Measurements from ENCODE around the gene RNF149.

Gene RNF149

GRCh38 chr2:101296371-101296770 is 12.1 kb downstream of the RNF149 start:
- H2BK15ac ChIP-seq (ENCODE audit: low read depth, poor library complexity, severe bottlenecking): no peak overlapping the region

GRCh38 chr2:101295895-101296294 is 12.6 kb downstream of the RNF149 start:
- Histone ChIP-seq H2AK5ac (ENCODE audit: low read length, severe bottlenecking) (no peak overlapping the region), H2BK15ac (ENCODE audit: low read depth, poor library complexity, severe bottlenecking) (no peak overlapping the region), H3K9me3 (ENCODE audit: control insufficient read depth, low read length) (no peaks in the 10 kb centered on the region), H2BK120ac (ENCODE audit: low read depth, low read length) (no peak overlapping the region), H3K9ac (ENCODE audit: low read length) (peak overlapping the region; percentile 49), H3K23ac (ENCODE audit: low read length in 2 of 2) (no peak overlapping the region), H2AFZ (ENCODE audit: low read depth, low read length) (no peak overlapping the region), H3K4me2 (ENCODE audit: low read length, poor library complexity, severe bottlenecking) (no peak overlapping the region), H4K8ac (ENCODE audit: low read length) (no peak overlapping the region), H3K18ac (ENCODE audit: low read depth in 1 of 2, low read length in 2 of 2) (no peak overlapping the region), H3K27ac (ENCODE audit: low read length, poor library complexity, severe bottlenecking) (no peak overlapping the region), H3K4ac (ENCODE audit: low read depth in 1 of 2, low read length in 2 of 2) (no peak overlapping the region), H3K4me1 (ENCODE audit: control insufficient read depth, insufficient read depth, low read depth, low read length) (peaks cover 3% of the 10 kb centered on the region), H2BK5ac (ENCODE audit: low read depth, low read length, poor library complexity, severe bottlenecking) (no peak overlapping the region), H3K27me3 (ENCODE audit: control insufficient read depth in 1 of 2, insufficient read depth in 1 of 2, low read length in 2 of 2) (no peaks in the 10 kb centered on the region), H3K14ac (ENCODE audit: low read length in 2 of 2) (no peak overlapping the region), H3K36me3 (ENCODE audit: control insufficient read depth in 1 of 2, insufficient read depth in 2 of 2, low read depth in 1 of 2, low read length in 2 of 2) (peaks cover 2 to 39% of the 10 kb centered on the region in 2 experiments), H2BK12ac (ENCODE audit: low read length in 2 of 2) (no peak overlapping the region), H4K91ac (ENCODE audit: low read length) (no peak overlapping the region), H3K4me3 (ENCODE audit: insufficient read depth in 1 of 2, low read depth in 1 of 2, low read length in 2 of 2) (no peak overlapping the region), H3K79me1 (replicated peaks; ENCODE audit: low read length, poor library complexity, severe bottlenecking) (peaks cover 9% of the 10 kb centered on the region)
- peak; percentile 47 for DNase-seq
- 81% methylated on average over 1 of the region's 2 CpGs for WGBS

More at GRCh38 chr2:101296371-101296770, 12.1 kb downstream of the RNF149 start:
- Histone ChIP-seq H3K4me3 (ENCODE audit: insufficient read depth in 1 of 2, low read depth in 1 of 2, low read length in 2 of 2) (no peak overlapping the region), H3K23ac (ENCODE audit: low read length in 2 of 2) (no peak overlapping the region), H3K4me1 (ENCODE audit: control insufficient read depth, insufficient read depth, low read depth, low read length) (peaks cover 3% of the 10 kb centered on the region), H3K18ac (ENCODE audit: low read depth in 1 of 2, low read length in 2 of 2) (no peak overlapping the region), H4K91ac (ENCODE audit: low read length) (no peak overlapping the region), H3K14ac (ENCODE audit: low read length in 2 of 2) (no peak overlapping the region), H3K27me3 (ENCODE audit: control insufficient read depth in 1 of 2, insufficient read depth in 1 of 2, low read length in 2 of 2) (no peaks in the 10 kb centered on the region), H2BK12ac (ENCODE audit: low read length in 2 of 2) (no peak overlapping the region), H2BK5ac (ENCODE audit: low read depth, low read length, poor library complexity, severe bottlenecking) (no peak overlapping the region), H3K27ac (ENCODE audit: low read length, poor library complexity, severe bottlenecking) (no peak overlapping the region), H2AFZ (ENCODE audit: low read depth, low read length) (no peak overlapping the region), H3K4me2 (ENCODE audit: low read length, poor library complexity, severe bottlenecking) (no peak overlapping the region), H2AK5ac (ENCODE audit: low read length, severe bottlenecking) (no peak overlapping the region), H3K9ac (ENCODE audit: low read length) (peak overlapping the region; percentile 49), H3K36me3 (ENCODE audit: control insufficient read depth in 1 of 2, insufficient read depth in 2 of 2, low read depth in 1 of 2, low read length in 2 of 2) (peaks cover 2 to 40% of the 10 kb centered on the region in 2 experiments), H3K9me3 (ENCODE audit: control insufficient read depth, low read length) (no peaks in the 10 kb centered on the region), H3K4ac (ENCODE audit: low read depth in 1 of 2, low read length in 2 of 2) (no peak overlapping the region), H3K79me1 (replicated peaks; ENCODE audit: low read length, poor library complexity, severe bottlenecking) (peaks cover 9% of the 10 kb centered on the region), H4K8ac (ENCODE audit: low read length) (no peak overlapping the region), H2BK120ac (ENCODE audit: low read depth, low read length) (no peak overlapping the region)
- WGBS: no CpG with 5 or more reads among the region's 5 CpGs
- DNase-seq: no peak

GRCh38 chr2:101294861-101295260 is 13.6 kb downstream of the RNF149 start:
- Histone ChIP-seq H3K4me2 (ENCODE audit: low read length, poor library complexity, severe bottlenecking) (no peak overlapping the region), H3K9ac (ENCODE audit: low read length) (no peak overlapping the region), H2AFZ (ENCODE audit: low read depth, low read length) (no peak overlapping the region), H2BK12ac (ENCODE audit: low read length in 2 of 2) (no peak overlapping the region), H4K8ac (ENCODE audit: low read length) (no peak overlapping the region), H3K18ac (ENCODE audit: low read depth in 1 of 2, low read length in 2 of 2) (no peak overlapping the region), H2BK120ac (ENCODE audit: low read depth, low read length) (no peak overlapping the region), H3K23ac (ENCODE audit: low read length in 2 of 2) (no peak overlapping the region), H2AK5ac (ENCODE audit: low read length, severe bottlenecking) (no peak overlapping the region), H2BK5ac (ENCODE audit: low read depth, low read length, poor library complexity, severe bottlenecking) (no peak overlapping the region), H4K91ac (ENCODE audit: low read length) (no peak overlapping the region), H3K4me3 (ENCODE audit: insufficient read depth in 1 of 2, low read depth in 1 of 2, low read length in 2 of 2) (no peak overlapping the region), H3K27ac (ENCODE audit: low read length, poor library complexity, severe bottlenecking) (no peak overlapping the region), H3K14ac (ENCODE audit: low read length in 2 of 2) (no peak overlapping the region), H3K9me3 (ENCODE audit: control insufficient read depth, low read length) (no peaks in the 10 kb centered on the region), H3K4me1 (ENCODE audit: control insufficient read depth, insufficient read depth, low read depth, low read length) (peaks cover 3% of the 10 kb centered on the region), H2BK15ac (ENCODE audit: low read depth, poor library complexity, severe bottlenecking) (no peak overlapping the region), H3K27me3 (ENCODE audit: control insufficient read depth in 1 of 2, insufficient read depth in 1 of 2, low read length in 2 of 2) (no peaks in the 10 kb centered on the region), H3K79me1 (replicated peaks; ENCODE audit: low read length, poor library complexity, severe bottlenecking) (peaks cover 10% of the 10 kb centered on the region), H3K36me3 (ENCODE audit: control insufficient read depth in 1 of 2, insufficient read depth in 2 of 2, low read depth in 1 of 2, low read length in 2 of 2) (peaks cover 0 to 44% of the 10 kb centered on the region in 2 experiments), H3K4ac (ENCODE audit: low read depth in 1 of 2, low read length in 2 of 2) (no peak overlapping the region)
- DNase-seq: no peak
- WGBS: over 99% methylated on average over 4 of the region's 6 CpGs

GRCh38 chr2:101293544-101293943 is 15.0 kb downstream of the RNF149 start:
- Histone ChIP-seq H2BK5ac (ENCODE audit: low read depth, low read length, poor library complexity, severe bottlenecking) (no peak overlapping the region), H3K27me3 (ENCODE audit: control insufficient read depth in 1 of 2, insufficient read depth in 1 of 2, low read length in 2 of 2) (no peaks in the 10 kb centered on the region), H3K4ac (ENCODE audit: low read depth in 1 of 2, low read length in 2 of 2) (no peak overlapping the region), H3K9ac (ENCODE audit: low read length) (no peak overlapping the region), H4K8ac (ENCODE audit: low read length) (no peak overlapping the region), H2AK5ac (ENCODE audit: low read length, severe bottlenecking) (no peak overlapping the region), H2BK120ac (ENCODE audit: low read depth, low read length) (no peak overlapping the region), H3K14ac (ENCODE audit: low read length in 2 of 2) (no peak overlapping the region), H3K4me3 (ENCODE audit: insufficient read depth in 1 of 2, low read depth in 1 of 2, low read length in 2 of 2) (no peak overlapping the region), H3K18ac (ENCODE audit: low read depth in 1 of 2, low read length in 2 of 2) (no peak overlapping the region), H4K91ac (ENCODE audit: low read length) (no peak overlapping the region), H3K9me3 (ENCODE audit: control insufficient read depth, low read length) (no peaks in the 10 kb centered on the region), H3K79me1 (replicated peaks; ENCODE audit: low read length, poor library complexity, severe bottlenecking) (peaks cover 9% of the 10 kb centered on the region), H2BK12ac (ENCODE audit: low read length in 2 of 2) (no peak overlapping the region), H2BK15ac (ENCODE audit: low read depth, poor library complexity, severe bottlenecking) (no peak overlapping the region), H2AFZ (ENCODE audit: low read depth, low read length) (no peak overlapping the region), H3K36me3 (ENCODE audit: control insufficient read depth in 1 of 2, insufficient read depth in 2 of 2, low read depth in 1 of 2, low read length in 2 of 2) (peaks cover 0 to 43% of the 10 kb centered on the region in 2 experiments), H3K4me2 (ENCODE audit: low read length, poor library complexity, severe bottlenecking) (no peak overlapping the region), H3K23ac (ENCODE audit: low read length in 2 of 2) (no peak overlapping the region), H3K4me1 (ENCODE audit: control insufficient read depth, insufficient read depth, low read depth, low read length) (peaks cover 2% of the 10 kb centered on the region), H3K27ac (ENCODE audit: low read length, poor library complexity, severe bottlenecking) (no peak overlapping the region)
- WGBS: 94% methylated on average over 2 of the region's 2 CpGs
- no peak for DNase-seq
